ENCODE data around the gene CXCR5.

Gene CXCR5

GRCh38 chr11:118878163-118878563 lies 5.5 kb upstream of the CXCR5 start:
- Histone ChIP-seq H3K36me3 (no peaks in the 10 kb centered on the region), H3K27ac (no peak overlapping the region), H3K9me3 (ENCODE audit: severe bottlenecking) (no peaks in the 10 kb centered on the region), H3K27me3 (ENCODE audit: insufficient read depth, low read depth, severe bottlenecking) (no peaks in the 10 kb centered on the region), H3K4me3 (ENCODE audit: low read depth, low read length) (no peak overlapping the region)
- TF ChIP-seq, protein P1, sequence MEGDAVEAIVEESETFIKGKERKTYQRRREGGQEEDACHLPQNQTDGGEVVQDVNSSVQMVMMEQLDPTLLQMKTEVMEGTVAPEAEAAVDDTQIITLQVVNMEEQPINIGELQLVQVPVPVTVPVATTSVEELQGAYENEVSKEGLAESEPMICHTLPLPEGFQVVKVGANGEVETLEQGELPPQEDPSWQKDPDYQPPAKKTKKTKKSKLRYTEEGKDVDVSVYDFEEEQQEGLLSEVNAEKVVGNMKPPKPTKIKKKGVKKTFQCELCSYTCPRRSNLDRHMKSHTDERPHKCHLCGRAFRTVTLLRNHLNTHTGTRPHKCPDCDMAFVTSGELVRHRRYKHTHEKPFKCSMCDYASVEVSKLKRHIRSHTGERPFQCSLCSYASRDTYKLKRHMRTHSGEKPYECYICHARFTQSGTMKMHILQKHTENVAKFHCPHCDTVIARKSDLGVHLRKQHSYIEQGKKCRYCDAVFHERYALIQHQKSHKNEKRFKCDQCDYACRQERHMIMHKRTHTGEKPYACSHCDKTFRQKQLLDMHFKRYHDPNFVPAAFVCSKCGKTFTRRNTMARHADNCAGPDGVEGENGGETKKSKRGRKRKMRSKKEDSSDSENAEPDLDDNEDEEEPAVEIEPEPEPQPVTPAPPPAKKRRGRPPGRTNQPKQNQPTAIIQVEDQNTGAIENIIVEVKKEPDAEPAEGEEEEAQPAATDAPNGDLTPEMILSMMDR (IDR thresholded peaks at IDR 0.05; ENCODE audit: low read depth, low read length): no peak
- DNase-seq: no peak

GRCh38 chr11:118881228-118881627 lies 2.5 kb upstream of the CXCR5 start:
- no peak overlapping the region for H3K27ac ChIP-seq
- no peak overlapping the region for H3K4me3 ChIP-seq (ENCODE audit: low read depth, low read length)
- H3K9me3 ChIP-seq (ENCODE audit: severe bottlenecking): no peaks in the 10 kb centered on the region
- TF ChIP-seq, protein P1 (IDR thresholded peaks at IDR 0.05; ENCODE audit: low read depth, low read length): no peak
- no peaks in the 10 kb centered on the region for H3K27me3 ChIP-seq (ENCODE audit: insufficient read depth, low read depth, severe bottlenecking)
- DNase-seq: no peak
- H3K36me3 ChIP-seq: no peaks in the 10 kb centered on the region

- no peak overlapping the region for H3K4me3 ChIP-seq (ENCODE audit: low read depth, low read length)
- TF ChIP-seq, protein P1 (IDR thresholded peaks at IDR 0.05; ENCODE audit: low read depth, low read length): no peak
- no peak for DNase-seq
- H3K27ac ChIP-seq: no peak overlapping the region
- no peaks in the 10 kb centered on the region for H3K27me3 ChIP-seq (ENCODE audit: insufficient read depth, low read depth, severe bottlenecking)
- no peaks in the 10 kb centered on the region for H3K9me3 ChIP-seq (ENCODE audit: severe bottlenecking)
- H3K36me3 ChIP-seq: no peaks in the 10 kb centered on the region
Measured at GRCh38 chr11:118882491-118882890, 1.2 kb upstream of the CXCR5 start.

DNA sequence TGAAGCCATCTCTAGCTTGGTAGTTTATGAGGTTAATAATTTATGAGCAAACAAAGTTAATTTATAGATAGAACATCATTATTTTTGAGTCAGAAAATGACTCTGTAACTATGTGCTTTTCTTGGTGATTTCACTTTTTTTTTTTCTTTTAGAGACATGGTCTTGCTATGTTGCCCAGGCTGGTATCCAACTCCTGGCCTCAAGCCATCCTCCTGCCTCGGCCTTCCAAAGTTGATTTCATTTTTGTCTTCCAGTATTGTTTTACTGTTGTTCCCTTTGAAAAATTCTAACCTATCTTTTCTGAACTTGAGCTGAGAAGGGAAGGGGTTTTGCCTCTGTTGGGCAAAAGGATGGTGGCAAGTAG lies 706 bp upstream of the CXCR5 start:
- TF ChIP-seq, protein P1 (IDR thresholded peaks at IDR 0.05; ENCODE audit: low read depth, low read length): no peak
- H3K27ac ChIP-seq: no peak overlapping the region
- H3K9me3 ChIP-seq (ENCODE audit: severe bottlenecking): no peaks in the 10 kb centered on the region
- no peak overlapping the region for H3K4me3 ChIP-seq (ENCODE audit: low read depth, low read length)
- no peaks in the 10 kb centered on the region for H3K27me3 ChIP-seq (ENCODE audit: insufficient read depth, low read depth, severe bottlenecking)
- H3K36me3 ChIP-seq: no peaks in the 10 kb centered on the region
- no peak for DNase-seq

DNA sequence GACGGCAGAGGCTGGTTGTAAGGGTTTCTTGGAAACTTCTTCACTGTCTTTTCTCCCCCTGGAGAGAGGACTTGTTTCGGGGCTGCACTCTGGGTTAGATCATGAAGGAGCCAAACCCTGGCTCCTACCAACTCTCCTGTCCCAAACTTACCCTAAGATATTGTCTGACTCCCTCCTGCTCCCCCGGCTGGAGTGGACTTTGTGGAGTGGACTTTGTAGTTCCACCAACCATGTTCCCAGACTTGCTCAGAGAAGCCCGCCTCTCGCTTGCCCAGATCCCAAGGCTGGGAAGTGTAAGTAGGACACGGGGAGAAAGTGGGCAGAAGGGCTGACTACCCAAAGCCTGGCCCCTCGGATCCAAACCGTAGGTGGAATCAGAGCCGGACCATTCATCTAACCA lies 1.2 kb downstream of the CXCR5 start:
- no peak overlapping the region for H3K27ac ChIP-seq
- H3K9me3 ChIP-seq (ENCODE audit: severe bottlenecking): no peaks in the 10 kb centered on the region
- DNase-seq: no peak
- TF ChIP-seq, protein P1 (IDR thresholded peaks at IDR 0.05; ENCODE audit: low read depth, low read length): no peak
- H3K36me3 ChIP-seq: no peaks in the 10 kb centered on the region
- no peaks in the 10 kb centered on the region for H3K27me3 ChIP-seq (ENCODE audit: insufficient read depth, low read depth, severe bottlenecking)
- no peak overlapping the region for H3K4me3 ChIP-seq (ENCODE audit: low read depth, low read length)

DNA sequence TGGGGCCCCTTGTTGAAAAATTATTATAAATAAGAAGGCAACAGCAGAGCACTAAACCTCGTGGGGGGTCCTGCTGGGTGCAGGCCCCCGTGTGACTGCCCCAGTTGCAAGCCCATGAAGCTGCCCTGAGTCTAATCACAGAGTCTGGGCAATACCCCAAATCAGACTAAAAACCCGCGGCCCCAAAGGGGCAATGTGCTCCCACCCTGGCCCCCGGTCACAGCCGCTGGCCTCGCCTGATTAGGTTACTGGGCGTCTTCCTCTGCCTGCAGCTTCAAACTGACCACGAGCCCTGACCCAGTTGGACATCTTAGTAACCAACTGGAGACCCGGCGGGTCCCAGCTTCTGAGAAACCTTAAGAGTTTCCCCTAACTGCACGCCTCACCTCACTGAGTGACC lies 1.6 kb downstream of the CXCR5 start:
- Histone ChIP-seq H3K4me3 (ENCODE audit: low read depth, low read length) (no peak overlapping the region), H3K36me3 (no peaks in the 10 kb centered on the region), H3K9me3 (ENCODE audit: severe bottlenecking) (no peaks in the 10 kb centered on the region), H3K27me3 (ENCODE audit: insufficient read depth, low read depth, severe bottlenecking) (no peaks in the 10 kb centered on the region), H3K27ac (no peak overlapping the region)
- TF ChIP-seq, protein P1 (IDR thresholded peaks at IDR 0.05; ENCODE audit: low read depth, low read length): no peak
- no peak for DNase-seq
